K562 (cell line): ENCODE results near the gene EMILIN1. TPM values are rescaled to one million over a fixed set of nuclear protein-coding genes. Genes with fewer than 3 reads are reported as not detected.
A peak's percentile ranks its signal among the peaks of the same experiment; 100 is the strongest.

ENCODE experiments used
- ATAC-seq: fragments of 200-7000 bp; cut with Tn5 transposase; 3 replicates; pipeline ENCODE4 v1.9.1; 2020; ENCODE audit warnings: moderate library complexity
- BruUV-seq: library from RNA; stranded (reverse); fragments of 400-500 nt; replicated peaks from 2 replicates; lab custom pipeline; 2021; lab: Mats Ljungman, UMichigan
- CTCF ChIA-PET: fragments of 300-600 bp; formaldehyde crosslinking; extraction: SDS; loops from one replicate; lab custom pipeline; 2021; ENCODE audit warnings: low intra/inter-chr PET ratio; lab: Yijun Ruan, JAX
- POLR2A ChIA-PET: fragments of 300-600, 350-650 bp; sonication (Branson Sonifier 250); formaldehyde crosslinking; extraction: SDS; loops from one replicate; lab custom pipeline; 2021; ENCODE audit warnings: antibody characterized with exemption, inconsistent platforms; lab: Yijun Ruan, JAX
- DNase-seq, 4 experiments: peaks; one replicate each; pipeline versions ENCODE4 v3.0.0 to v3.0.0-alpha.2; 2011 to 2018; ENCODE audit warnings: low spot score in 3 of 4, mixed read lengths in 3 of 4; ENCODE audit errors: extremely low read depth in 1 of 4
- FAIRE-seq: peaks from 2 replicates; lab custom pipeline; 2011; peaks lifted over from hg19 to GRCh38; lab: Jason Lieb, UNC
- H2AFZ ChIP-seq: 2 replicates; pipeline ENCODE4 v1.6.0; 2011; ENCODE audit warnings: low read depth, low read length, control low read depth, inconsistent platforms
- H3K27ac ChIP-seq: fragments of 200-600 bp; 3 replicates; pipeline ENCODE4 v1.8.0; 2011; ENCODE audit warnings: low read depth, mild to moderate bottlenecking, control low read depth, inconsistent platforms, low read length, moderate library complexity, mixed read lengths; ENCODE audit errors: extremely low read depth
- H3K27me3 ChIP-seq, 2 experiments: fragments of 300-600 bp in 1 of 2; 2 replicates in 1 of 2; 3 replicates in 1 of 2; pipeline versions ENCODE4 v1.6.0 to v1.8.0; 2011; ENCODE audit warnings: inconsistent platforms in 2 of 2, low read length in 2 of 2, mild to moderate bottlenecking in 1 of 2, mixed read lengths in 1 of 2, moderate library complexity in 1 of 2; ENCODE audit not compliant: control insufficient read depth in 2 of 2, insufficient read depth in 2 of 2
- H3K36me3 ChIP-seq: fragments of 300-600 bp; 3 replicates; pipeline ENCODE4 v1.8.0; 2011; ENCODE audit warnings: mild to moderate bottlenecking, low read length, inconsistent platforms; ENCODE audit not compliant: control insufficient read depth, insufficient read depth
- H3K4me1 ChIP-seq, 2 experiments: fragments of 200-600 bp in 1 of 2; replicated peaks in 1 of 2; 2 replicates in 1 of 2; 3 replicates in 1 of 2; pipeline versions ENCODE4 v1.5.1 to v1.8.0; 2011; ENCODE audit warnings: inconsistent platforms in 2 of 2, low read length in 2 of 2, mild to moderate bottlenecking in 1 of 2, mixed read lengths in 1 of 2, moderate library complexity in 1 of 2; ENCODE audit not compliant: control insufficient read depth in 2 of 2, insufficient read depth in 2 of 2
- H3K4me2 ChIP-seq: 2 replicates; pipeline ENCODE4 v1.6.1; 2011; ENCODE audit warnings: low read length, control low read depth, inconsistent platforms, mixed read lengths; ENCODE audit not compliant: insufficient read depth
- H3K4me3 ChIP-seq: fragments of 200-600 bp; sonication (generic), shearing (Covaris generic); 2 replicates; pipeline ENCODE4 v1.5.1; 2016; ENCODE audit warnings: control low read depth, inconsistent platforms
- H3K79me2 ChIP-seq: fragments of 200-600 bp; 3 replicates; pipeline ENCODE4 v1.8.0; 2011; ENCODE audit warnings: low read length, inconsistent platforms; ENCODE audit not compliant: control insufficient read depth, insufficient read depth
- H3K9ac ChIP-seq, 2 experiments: 2 replicates each; pipeline versions ENCODE4 v1.6.0 to v1.6.1; 2011; ENCODE audit warnings: low read depth in 2 of 2, low read length in 2 of 2, control low read depth in 1 of 2, inconsistent platforms in 1 of 2, mild to moderate bottlenecking in 1 of 2, mixed read lengths in 1 of 2; ENCODE audit not compliant: insufficient read depth in 1 of 2
- H3K9me1 ChIP-seq: one replicate; pipeline ENCODE4 v1.6.0; 2011; ENCODE audit warnings: inconsistent platforms, mild to moderate bottlenecking, low read length, moderate library complexity; ENCODE audit not compliant: control insufficient read depth, insufficient read depth
- H3K9me3 ChIP-seq: replicated peaks from 2 replicates; pipeline ENCODE4 v1.5.1; 2011; ENCODE audit warnings: low read depth, low read length, inconsistent platforms; ENCODE audit not compliant: control insufficient read depth, insufficient read depth
- H4K20me1 ChIP-seq: replicated peaks from 2 replicates; pipeline ENCODE4 v1.6.1; 2011; ENCODE audit warnings: low read length, inconsistent platforms, mixed read lengths; ENCODE audit not compliant: control insufficient read depth, insufficient read depth
- BHLHE40 ChIP-seq: IDR thresholded peaks from 2 replicates; pipeline ENCODE4 v1.6.1; 2011; ENCODE audit warnings: low read length, improper control_type of control experiment
- FOS ChIP-seq: IDR thresholded peaks from 3 replicates; pipeline ENCODE4 v1.6.1; 2011; ENCODE audit not compliant: insufficient read length; ENCODE audit errors: extremely low read depth
- NELFE ChIP-seq: IDR thresholded peaks from 2 replicates; pipeline ENCODE4 v1.6.1; 2011; ENCODE audit warnings: mild to moderate bottlenecking; ENCODE audit not compliant: insufficient read depth, insufficient read length
- ZNF146 ChIP-seq: IDR thresholded peaks from one replicate; pipeline ENCODE4 v1.6.1; 2018; ENCODE audit warnings: missing compliant biosample characterization; ENCODE audit not compliant: unreplicated experiment
- ZNF324 ChIP-seq: fragments of 250-450 bp; sonication (Bioruptor Pico); IDR thresholded peaks from 2 replicates; pipeline ENCODE4 v1.4.0; 2020; ENCODE audit warnings: mild to moderate bottlenecking
- ZNF830 ChIP-seq: fragments of 250-450 bp; sonication (Bioruptor Pico); IDR thresholded peaks from 2 replicates; pipeline ENCODE4 v1.5.0; 2021; ENCODE audit warnings: mild to moderate bottlenecking
- WGBS: fragments of 100-300 bp; shearing (Covaris generic); methylation state at CpG from one replicate; pipeline ENCODE4 v1.1.6; 2016; ENCODE audit warnings: low coverage, mixed read lengths; ENCODE audit not compliant: insufficient coverage; ENCODE audit errors: missing lambda C conversion rate; 5-methylcytosine and 5-hydroxymethylcytosine counted together
- in situ Hi-C: fragments of 300-500 bp; cut with MboI; formaldehyde crosslinking; loops from 4 replicates; pipeline ENCODE4 v1.15.0; 2018; ENCODE audit warnings: inconsistent platforms, mixed read lengths
- intact Hi-C: fragments of 100-400 bp; cut with micrococcal nuclease; formaldehyde crosslinking; loops from 2 replicates; pipeline ENCODE4 v1.14.2; 2022
- polyA plus RNA-seq, 8 experiments: library from polyadenylated mRNA; depleted of rRNA in 4 of 8; stranded (reverse) in 5 of 8; unstranded in 3 of 8; fragments of >200 nt; fragmentation: Nextera tagmentation in 2 of 8; fragmentation: Illumina TruSeq in 1 of 8; extraction: Ambion mirVana in 2 of 8; extraction: Trizol in 1 of 8; gene quantifications; 2 replicates each; pipeline versions ENCODE4 v1.2.1 to v1.2.3, GENCODE V29; 2011 to 2014; ENCODE audit warnings: inconsistent platforms in 1 of 8, missing spikeins in 1 of 8
- total RNA-seq, 7 experiments: library from RNA; depleted of rRNA in 6 of 7; stranded (reverse); fragments of >200 nt in 6 of 7; fragmentation: Illumina TruSeq in 2 of 7; extraction: Trizol in 2 of 7; gene quantifications; 2 replicates each; pipeline versions ENCODE4 v1.2.1 to v1.2.3, GENCODE V29; 2011 to 2021; ENCODE audit warnings: low replicate concordance in 1 of 7
- TF ChIP-seq, protein P1 (sequence below): fragments of 450-650 bp; IDR thresholded peaks from 2 replicates; pipeline ENCODE4 v1.6.1; 2017; ENCODE audit warnings: antibody characterized with exemption, mild to moderate bottlenecking
- TF ChIP-seq, protein P2 (sequence below): fragments of 250-450 bp; sonication (Bioruptor Pico); IDR thresholded peaks from 2 replicates; pipeline ENCODE4 v1.4.0; 2020

Gene EMILIN1
- total and polyA plus RNA-seq, 9 of the 15 experiments (the other 6 are each of a cell fraction or from before 2014, with no cell fraction given): 0.04 to 2.7 (median 0.54) TPM; not detected in 2

DNA sequence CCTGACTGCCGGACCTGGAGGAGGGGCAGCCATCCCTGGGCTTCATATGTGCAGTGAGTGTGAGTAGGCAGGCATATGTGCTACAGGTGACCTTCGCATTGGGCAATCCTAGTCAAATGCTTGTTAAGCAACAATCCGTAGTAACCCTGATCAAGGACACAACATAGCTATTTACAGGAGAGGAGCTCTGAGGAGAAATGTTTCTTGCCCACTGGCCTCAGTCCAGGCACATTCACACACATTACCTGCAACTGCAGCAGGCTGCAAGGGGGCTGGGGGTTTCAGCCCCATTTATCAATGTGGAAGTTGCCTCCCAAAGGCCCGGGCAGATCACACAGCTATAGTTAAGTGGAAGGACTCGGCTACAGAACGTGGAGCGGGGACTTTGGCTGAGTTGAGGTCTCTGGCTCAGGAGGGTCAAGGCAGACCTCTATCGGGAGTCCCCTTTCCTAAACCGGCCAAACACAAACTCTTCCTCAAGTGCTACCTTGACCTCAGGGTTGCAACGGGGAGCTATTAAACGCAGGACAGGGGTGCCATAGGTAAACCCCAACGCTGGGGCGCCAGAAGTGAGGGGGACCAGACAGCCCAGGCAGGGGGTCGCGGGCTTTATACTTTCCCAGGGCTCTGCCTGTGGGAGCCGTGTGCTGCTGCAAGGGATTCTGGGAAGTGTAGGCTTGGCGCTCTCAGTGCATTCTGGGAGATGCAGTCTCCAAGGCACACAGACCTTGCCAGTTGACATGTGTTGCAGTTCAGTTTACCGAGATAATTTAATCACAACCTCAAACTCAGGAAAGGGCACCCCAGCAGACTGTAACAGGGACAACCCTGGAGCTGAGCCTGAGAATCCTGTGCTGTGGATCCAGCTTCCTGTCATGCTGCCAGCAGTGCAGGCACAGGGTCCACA, 17.6 kb downstream of the EMILIN1 start (continued):
- TF ChIP-seq, protein P1, sequence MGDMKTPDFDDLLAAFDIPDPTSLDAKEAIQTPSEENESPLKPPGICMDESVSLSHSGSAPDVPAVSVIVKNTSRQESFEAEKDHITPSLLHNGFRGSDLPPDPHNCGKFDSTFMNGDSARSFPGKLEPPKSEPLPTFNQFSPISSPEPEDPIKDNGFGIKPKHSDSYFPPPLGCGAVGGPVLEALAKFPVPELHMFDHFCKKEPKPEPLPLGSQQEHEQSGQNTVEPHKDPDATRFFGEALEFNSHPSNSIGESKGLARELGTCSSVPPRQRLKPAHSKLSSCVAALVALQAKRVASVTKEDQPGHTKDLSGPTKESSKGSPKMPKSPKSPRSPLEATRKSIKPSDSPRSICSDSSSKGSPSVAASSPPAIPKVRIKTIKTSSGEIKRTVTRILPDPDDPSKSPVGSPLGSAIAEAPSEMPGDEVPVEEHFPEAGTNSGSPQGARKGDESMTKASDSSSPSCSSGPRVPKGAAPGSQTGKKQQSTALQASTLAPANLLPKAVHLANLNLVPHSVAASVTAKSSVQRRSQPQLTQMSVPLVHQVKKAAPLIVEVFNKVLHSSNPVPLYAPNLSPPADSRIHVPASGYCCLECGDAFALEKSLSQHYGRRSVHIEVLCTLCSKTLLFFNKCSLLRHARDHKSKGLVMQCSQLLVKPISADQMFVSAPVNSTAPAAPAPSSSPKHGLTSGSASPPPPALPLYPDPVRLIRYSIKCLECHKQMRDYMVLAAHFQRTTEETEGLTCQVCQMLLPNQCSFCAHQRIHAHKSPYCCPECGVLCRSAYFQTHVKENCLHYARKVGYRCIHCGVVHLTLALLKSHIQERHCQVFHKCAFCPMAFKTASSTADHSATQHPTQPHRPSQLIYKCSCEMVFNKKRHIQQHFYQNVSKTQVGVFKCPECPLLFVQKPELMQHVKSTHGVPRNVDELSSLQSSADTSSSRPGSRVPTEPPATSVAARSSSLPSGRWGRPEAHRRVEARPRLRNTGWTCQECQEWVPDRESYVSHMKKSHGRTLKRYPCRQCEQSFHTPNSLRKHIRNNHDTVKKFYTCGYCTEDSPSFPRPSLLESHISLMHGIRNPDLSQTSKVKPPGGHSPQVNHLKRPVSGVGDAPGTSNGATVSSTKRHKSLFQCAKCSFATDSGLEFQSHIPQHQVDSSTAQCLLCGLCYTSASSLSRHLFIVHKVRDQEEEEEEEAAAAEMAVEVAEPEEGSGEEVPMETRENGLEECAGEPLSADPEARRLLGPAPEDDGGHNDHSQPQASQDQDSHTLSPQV: peak; percentile 86
- no peak for TF ChIP-seq ZNF324 (CRISPR knock-in tag)

DNA sequence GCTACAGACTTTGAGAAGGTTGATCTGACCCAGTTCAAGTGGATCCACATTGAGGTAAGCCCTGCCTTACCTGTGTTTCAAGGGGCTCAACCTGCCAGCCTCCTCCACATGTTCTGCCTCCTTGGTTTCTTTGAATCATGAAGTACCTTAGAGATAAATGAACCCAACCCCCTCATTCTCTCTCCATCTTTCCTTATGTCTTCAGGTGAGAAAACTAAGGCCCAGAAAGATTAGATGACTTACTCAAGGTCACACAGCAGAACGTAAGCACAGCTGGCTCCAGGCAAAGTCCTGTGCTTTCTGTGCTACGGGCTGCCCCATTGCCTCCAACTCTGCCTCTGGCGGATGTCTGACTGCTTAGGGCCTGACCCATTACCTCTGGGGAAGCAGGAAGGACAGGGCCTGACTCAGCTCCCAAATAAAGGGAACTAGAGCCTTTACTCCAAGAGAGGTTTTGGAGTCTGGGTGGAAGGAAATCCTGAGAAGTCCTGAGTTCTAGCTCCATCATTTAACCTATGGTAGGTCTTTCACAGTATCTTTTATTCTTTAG, 18.4 kb downstream of the EMILIN1 start:
- Histone ChIP-seq H3K9me1 (no peaks in the 10 kb centered on the region), H3K27ac (no peak overlapping the region; the same call in 2 of the 3 replicates)
- TF ChIP-seq ZNF830 (CRISPR knock-in tag) (no peak), ZNF146 (CRISPR knock-in tag) (no peak), FOS (no peak), NELFE (no peak), BHLHE40 (no peak)
- TF ChIP-seq, protein P2, sequence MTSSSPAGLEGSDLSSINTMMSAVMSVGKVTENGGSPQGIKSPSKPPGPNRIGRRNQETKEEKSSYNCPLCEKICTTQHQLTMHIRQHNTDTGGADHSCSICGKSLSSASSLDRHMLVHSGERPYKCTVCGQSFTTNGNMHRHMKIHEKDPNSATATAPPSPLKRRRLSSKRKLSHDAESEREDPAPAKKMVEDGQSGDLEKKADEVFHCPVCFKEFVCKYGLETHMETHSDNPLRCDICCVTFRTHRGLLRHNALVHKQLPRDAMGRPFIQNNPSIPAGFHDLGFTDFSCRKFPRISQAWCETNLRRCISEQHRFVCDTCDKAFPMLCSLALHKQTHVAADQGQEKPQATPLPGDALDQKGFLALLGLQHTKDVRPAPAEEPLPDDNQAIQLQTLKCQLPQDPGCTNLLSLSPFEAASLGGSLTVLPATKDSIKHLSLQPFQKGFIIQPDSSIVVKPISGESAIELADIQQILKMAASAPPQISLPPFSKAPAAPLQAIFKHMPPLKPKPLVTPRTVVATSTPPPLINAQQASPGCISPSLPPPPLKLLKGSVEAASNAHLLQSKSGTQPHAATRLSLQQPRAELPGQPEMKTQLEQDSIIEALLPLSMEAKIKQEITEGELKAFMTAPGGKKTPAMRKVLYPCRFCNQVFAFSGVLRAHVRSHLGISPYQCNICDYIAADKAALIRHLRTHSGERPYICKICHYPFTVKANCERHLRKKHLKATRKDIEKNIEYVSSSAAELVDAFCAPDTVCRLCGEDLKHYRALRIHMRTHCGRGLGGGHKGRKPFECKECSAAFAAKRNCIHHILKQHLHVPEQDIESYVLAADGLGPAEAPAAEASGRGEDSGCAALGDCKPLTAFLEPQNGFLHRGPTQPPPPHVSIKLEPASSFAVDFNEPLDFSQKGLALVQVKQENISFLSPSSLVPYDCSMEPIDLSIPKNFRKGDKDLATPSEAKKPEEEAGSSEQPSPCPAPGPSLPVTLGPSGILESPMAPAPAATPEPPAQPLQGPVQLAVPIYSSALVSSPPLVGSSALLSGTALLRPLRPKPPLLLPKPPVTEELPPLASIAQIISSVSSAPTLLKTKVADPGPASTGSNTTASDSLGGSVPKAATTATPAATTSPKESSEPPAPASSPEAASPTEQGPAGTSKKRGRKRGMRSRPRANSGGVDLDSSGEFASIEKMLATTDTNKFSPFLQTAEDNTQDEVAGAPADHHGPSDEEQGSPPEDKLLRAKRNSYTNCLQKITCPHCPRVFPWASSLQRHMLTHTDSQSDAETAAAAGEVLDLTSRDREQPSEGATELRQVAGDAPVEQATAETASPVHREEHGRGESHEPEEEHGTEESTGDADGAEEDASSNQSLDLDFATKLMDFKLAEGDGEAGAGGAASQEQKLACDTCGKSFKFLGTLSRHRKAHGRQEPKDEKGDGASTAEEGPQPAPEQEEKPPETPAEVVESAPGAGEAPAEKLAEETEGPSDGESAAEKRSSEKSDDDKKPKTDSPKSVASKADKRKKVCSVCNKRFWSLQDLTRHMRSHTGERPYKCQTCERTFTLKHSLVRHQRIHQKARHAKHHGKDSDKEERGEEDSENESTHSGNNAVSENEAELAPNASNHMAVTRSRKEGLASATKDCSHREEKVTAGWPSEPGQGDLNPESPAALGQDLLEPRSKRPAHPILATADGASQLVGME (CRISPR knock-in tag): no peak
- TF ChIP-seq, all 486 proteins: peak for 0
- Histone ChIP-seq H3K36me3 (no peaks in the 10 kb centered on the region; the same call in 2 of the 3 replicates), H2AFZ (peak overlapping the region; percentile 87), H4K20me1 (no peaks in the 10 kb centered on the region), H3K9me3 (no peaks in the 10 kb centered on the region), H3K27me3 (no peaks in the 10 kb centered on the region), H3K4me1 (peaks cover 34 to 50% of the 10 kb centered on the region in 2 experiments), H3K9ac (peak overlapping the region in 1 of 2 experiments; percentile 74; a peak in 1 of 4 replicates), H3K4me3 (no peak overlapping the region), H3K79me2 (peaks cover 3% of the 10 kb centered on the region; the same call in 2 of the 3 replicates), H3K4me2 (0 out of 2 replicates have a peak overlapping the region, but pooled peaks have one; percentile 54)
- 52% methylated on average over 3 of the region's 3 CpGs for WGBS
- intact Hi-C loops: loop anchor here (5.0 kb wide), 2 partner anchors 115 to 205 kb away; partner anchors contain the start of genes ATRAID and SLC5A6
- no peak for FAIRE-seq
- no peak for ATAC-seq
- no TSS peak for BruUV-seq
- in situ Hi-C loops: loop anchor here (5.0 kb wide), 2 partner anchors 95 to 185 kb away; partner anchors contain the start of gene TRIM54
- DNase-seq: no peak
- ChIA-PET POLR2A (interaction anchor here (1.6 kb wide), 2 partner anchors 9 to 10 kb away, joined by 4 to 5 read pairs; partner anchors contain the start of gene KHK), CTCF (interaction anchor here (2.8 to 3.1 kb wide), 2 partner anchors 95 to 207 kb away, joined by 19 to 27 read pairs; no protein-coding TSS in a partner anchor)
